Activated CD8-positive, alpha-beta T cell treated with anti-CD3 and anti-CD28 coated beads for 36 hours (primary cell): Measurements from ENCODE around the gene PUS3. TPM values are rescaled to one million over a fixed set of nuclear protein-coding genes. Genes with fewer than 3 reads are reported as not detected.

Source experiments
- ATAC-seq: fragments of 200-7000 bp; cut with Tn5 transposase; one replicate; pipeline ENCODE4 v1.10.0; 2021; ENCODE audit warnings: mild to moderate bottlenecking, moderate library complexity
- CTCF ChIA-PET: fragments of 350-600 bp; sonication (Branson Sonifier 250); formaldehyde crosslinking; loops from one replicate; lab custom pipeline; 2021; ENCODE audit warnings: antibody characterized with exemption; lab: Charles Lee
- POLR2A ChIA-PET: fragments of 350-600 bp; sonication (Branson Sonifier 250); formaldehyde crosslinking; loops from one replicate; lab custom pipeline; 2021; ENCODE audit warnings: antibody characterized with exemption; lab: Charles Lee
- DNase-seq: peaks from one replicate; pipeline ENCODE4 v3.0.0-alpha.2; 2020
- H3K27ac Mint-ChIP-seq: one replicate; pipeline ENCODE4 v1.8.0; 2021; ENCODE audit warnings: mild to moderate bottlenecking, mixed read lengths
- H3K27me3 Mint-ChIP-seq: one replicate; pipeline ENCODE4 v1.8.0; 2021; ENCODE audit warnings: mixed read lengths
- H3K36me3 Mint-ChIP-seq: one replicate; pipeline ENCODE4 v1.8.0; 2021; ENCODE audit warnings: low read depth, mixed read lengths
- H3K4me1 Mint-ChIP-seq: one replicate; pipeline ENCODE4 v1.8.0; 2021; ENCODE audit warnings: low read depth, mixed read lengths
- H3K4me3 Mint-ChIP-seq: one replicate; pipeline ENCODE4 v1.8.0; 2021; ENCODE audit warnings: mild to moderate bottlenecking, moderate library complexity, mixed read lengths
- H3K9me3 Mint-ChIP-seq: one replicate; pipeline ENCODE4 v1.8.0; 2021; ENCODE audit warnings: mixed read lengths
- CTCF ChIP-seq: fragments of 200-600 bp; IDR thresholded peaks from one replicate; pipeline ENCODE4 v1.8.0; 2022; ENCODE audit warnings: antibody characterized with exemption, mild to moderate bottlenecking
- intact Hi-C: fragments of 100-400 bp; cut with micrococcal nuclease; formaldehyde crosslinking; loops from one replicate; pipeline ENCODE4 v1.10.0; 2022
- total RNA-seq, 2 experiments: library from RNA; stranded (reverse); gene quantifications; one replicate each; pipeline ENCODE4 v1.2.3, GENCODE V29; 2021

Gene PUS3
- total RNA-seq, 2 experiments from 2014 or later = 15.4 to 15.5 TPM

GRCh38 chr11:125934473-125934872 lies 31.5 kb upstream of the PUS3 start:
- H3K4me1 Mint-ChIP-seq = peaks cover 12% of the 10 kb centered on the region
- H3K9me3 Mint-ChIP-seq = no peaks in the 10 kb centered on the region
- intact Hi-C loops = no loop called here
- peaks cover 5% of the 10 kb centered on the region for H3K27me3 Mint-ChIP-seq
- H3K27ac Mint-ChIP-seq = no peak overlapping the region
- no peak overlapping the region for H3K4me3 Mint-ChIP-seq
- TF ChIP-seq CTCF = no peak
- no peak for ATAC-seq
- ChIA-PET POLR2A (no interaction called here), CTCF (no interaction called here)
- H3K36me3 Mint-ChIP-seq = no peaks in the 10 kb centered on the region
- DNase-seq = no peak

GRCh38 chr11:125933030-125933813 lies 30.2 kb upstream of the PUS3 start:
- CTCF ChIA-PET = interaction anchor here (0.8 kb wide), 1 partner anchor 9 kb away, joined by 3 read pairs; no protein-coding TSS in a partner anchor
- H3K9me3 Mint-ChIP-seq = no peaks in the 10 kb centered on the region
- ATAC-seq = peak; percentile 96

GRCh38 chr11:125932301-125932700 lies 29.3 kb upstream of the PUS3 start:
- ChIA-PET CTCF (interaction anchor here (0.8 kb wide), 1 partner anchor 9 kb away, joined by 3 read pairs; no protein-coding TSS in a partner anchor), POLR2A (interaction anchor here (0.8 kb wide), 1 partner anchor 29 kb away, joined by 3 read pairs; the partner anchor contains the start of gene PUS3)
- H3K36me3 Mint-ChIP-seq = no peaks in the 10 kb centered on the region

More at GRCh38 chr11:125933030-125933813, 30.2 kb upstream of the PUS3 start:
- H3K27ac Mint-ChIP-seq = no peak overlapping the region
- H3K36me3 Mint-ChIP-seq = no peaks in the 10 kb centered on the region
- no peak for TF ChIP-seq CTCF
- H3K27me3 Mint-ChIP-seq = peaks cover 5% of the 10 kb centered on the region
- POLR2A ChIA-PET = interaction anchor here (0.8 kb wide), 1 partner anchor 30 kb away, joined by 3 read pairs; the partner anchor contains the start of gene PUS3
- DNase-seq = peak; percentile 77
- no peak overlapping the region for H3K4me3 Mint-ChIP-seq
- intact Hi-C loops = no loop called here
- H3K4me1 Mint-ChIP-seq = peaks cover 9% of the 10 kb centered on the region

GRCh38 chr11:125931668-125932067 lies 28.7 kb upstream of the PUS3 start:
- POLR2A ChIA-PET = no interaction called here

More at GRCh38 chr11:125932301-125932700, 29.3 kb upstream of the PUS3 start:
- H3K4me3 Mint-ChIP-seq = no peak overlapping the region
- ATAC-seq (no peak), DNase-seq (no peak)
- no peak for TF ChIP-seq CTCF
- H3K4me1 Mint-ChIP-seq = peaks cover 9% of the 10 kb centered on the region
- intact Hi-C loops = no loop called here
- H3K9me3 Mint-ChIP-seq = no peaks in the 10 kb centered on the region
- H3K27me3 Mint-ChIP-seq = peaks cover 5% of the 10 kb centered on the region
- no peak overlapping the region for H3K27ac Mint-ChIP-seq

More at GRCh38 chr11:125931668-125932067, 28.7 kb upstream of the PUS3 start:
- Mint-ChIP-seq H3K9me3 (no peaks in the 10 kb centered on the region), H3K27ac (no peak overlapping the region), H3K27me3 (peaks cover 7% of the 10 kb centered on the region), H3K4me1 (peaks cover 9% of the 10 kb centered on the region), H3K36me3 (no peaks in the 10 kb centered on the region), H3K4me3 (no peak overlapping the region)
- ATAC-seq (no peak), DNase-seq (no peak)
- intact Hi-C loops = no loop called here
- CTCF ChIA-PET = interaction anchor here (1.6 kb wide), 1 partner anchor 262 kb away, joined by 3 read pairs; no protein-coding TSS in a partner anchor
- no peak for TF ChIP-seq CTCF
